HG03139 (cell line): ENCODE results near the gene PDE6C.

Source experiments
- ATAC-seq: cut with Tn5 transposase; IDR thresholded peaks from one replicate; pipeline ENCODE4 v1.9.1; 2021; ENCODE audit not compliant: unreplicated experiment

PDE6C gene

GRCh38 chr10:93593749-93594148 lies 18.6 kb upstream of the PDE6C start:
- ATAC-seq, result no peak

GRCh38 chr10:93594518-93594917 lies 17.8 kb upstream of the PDE6C start:
- no peak for ATAC-seq

- ATAC-seq, result no peak
Observed at GRCh38 chr10:93595378-93596161, 16.8 kb upstream of the PDE6C start.

GRCh38 chr10:93596539-93596938 lies 15.8 kb upstream of the PDE6C start:
- ATAC-seq, result no peak

GRCh38 chr10:93597075-93597599 lies 15.2 kb upstream of the PDE6C start:
- ATAC-seq, result no peak

GRCh38 chr10:93598157-93598556 lies 14.2 kb upstream of the PDE6C start:
- ATAC-seq, result no peak

- no peak for ATAC-seq
Observed at GRCh38 chr10:93599335-93599734, 13.0 kb upstream of the PDE6C start.

- no peak for ATAC-seq
Observed at GRCh38 chr10:93599778-93600177, 12.6 kb upstream of the PDE6C start.

- ATAC-seq, result no peak
Observed at GRCh38 chr10:93600446-93601145, 11.7 kb upstream of the PDE6C start.

GRCh38 chr10:93601146-93601773 lies 11.1 kb upstream of the PDE6C start, which contains the start of gene RBP4:
RBP4 (minus strand) TSS chr10:93601235; CDS start chr10:93601028, 207 bp downstream.
- no peak for ATAC-seq

- ATAC-seq, result no peak
Observed at GRCh38 chr10:93601774-93602162, 10.6 kb upstream of the PDE6C start.

GRCh38 chr10:93603023-93603422 lies 9.3 kb upstream of the PDE6C start:
- no peak for ATAC-seq

GRCh38 chr10:93604146-93604545 lies 8.2 kb upstream of the PDE6C start:
- no peak for ATAC-seq

- ATAC-seq, result no peak
Observed at GRCh38 chr10:93608421-93608820, 3.9 kb upstream of the PDE6C start.

- no peak for ATAC-seq
Observed at GRCh38 chr10:93613126-93613525, 789 bp downstream of the PDE6C start.

GRCh38 chr10:93614101-93614825 lies 1.9 kb downstream of the PDE6C start:
- no peak for ATAC-seq

GRCh38 chr10:93615576-93616235 lies 3.4 kb downstream of the PDE6C start:
- ATAC-seq, result no peak

- ATAC-seq, result no peak
Observed at GRCh38 chr10:93620925-93621324, 8.6 kb downstream of the PDE6C start.

- ATAC-seq, result no peak
Observed at GRCh38 chr10:93622942-93623341, 10.6 kb downstream of the PDE6C start.

GRCh38 chr10:93628858-93629257 lies 16.5 kb downstream of the PDE6C start:
- no peak for ATAC-seq
